Omental fat pad (tissue), 4 donors: ENCODE measurements around the gene FARSB. TPM values are rescaled to one million over a fixed set of nuclear protein-coding genes. Genes with fewer than 3 reads are reported as not detected.
"Not testable (repeated sequence)": the region's sequence is repeated elsewhere in the genome, so short reads cannot be mapped to it uniquely, and the experiment has no call there.

Experiments
- ATAC-seq: fragments of 150-250 bp; one replicate; pipeline ENCODE4 v1.9.1; 2016; ENCODE audit warnings: mild to moderate bottlenecking, moderate library complexity; ENCODE audit not compliant: low FRiP score
- DNase-seq: peaks from one replicate; pipeline ENCODE4 v3.0.0-alpha.2; 2019; ENCODE audit warnings: low spot score
- CTCF ChIP-seq, 3 donors: fragments of 450-650 bp; IDR thresholded peaks; one replicate each; pipeline ENCODE4 v1.5.1; 2016 to 2017; ENCODE audit warnings: antibody characterized with exemption in 3 of 3, mild to moderate bottlenecking in 3 of 3, moderate library complexity in 2 of 3
- total RNA-seq, 4 donors: library from RNA; depleted of rRNA; stranded (reverse); fragments of >200 nt; gene quantifications; one replicate each; pipeline ENCODE4 v1.1.0, GENCODE V29; 2016

The FARSB gene
- total RNA-seq, 4 donors from 2014 or later, result 11.8 to 18.4 (median 14.8) TPM

- no peak for ATAC-seq
- no peak for DNase-seq
- TF ChIP-seq CTCF (IDR thresholded peaks at IDR 0.05), result no peak
Observed at GRCh38 chr2:222693837-222694236, 37.9 kb upstream of the FARSB start.

- DNase-seq, ATAC-seq: not testable (repeated sequence)
Observed at GRCh38 chr2:222693413-222693812, 37.5 kb upstream of the FARSB start.

GRCh38 chr2:222690564-222691200 lies 34.8 kb upstream of the FARSB start:
- peak in 2 of 3 donors; percentile 5 to 42 for TF ChIP-seq CTCF (IDR thresholded peaks at IDR 0.05)
- ATAC-seq (peak; percentile 75), DNase-seq (peak; percentile 38)

- DNase-seq, result no peak
- ATAC-seq, result no peak
Observed at GRCh38 chr2:222689322-222689721, 33.4 kb upstream of the FARSB start.

GRCh38 chr2:222688917-222689316 lies 33.0 kb upstream of the FARSB start:
- DNase-seq, result no peak
- no peak for ATAC-seq
- TF ChIP-seq CTCF (IDR thresholded peaks at IDR 0.05), result no peak

More at GRCh38 chr2:222689322-222689721, 33.4 kb upstream of the FARSB start:
- no peak for TF ChIP-seq CTCF (IDR thresholded peaks at IDR 0.05)

GRCh38 chr2:222686086-222686750 lies 30.3 kb upstream of the FARSB start:
- ATAC-seq, result no peak
- TF ChIP-seq CTCF (IDR thresholded peaks at IDR 0.05), result no peak

GRCh38 chr2:222683805-222684204 lies 27.9 kb upstream of the FARSB start:
- ATAC-seq, result no peak
- no peak for DNase-seq
- TF ChIP-seq CTCF (IDR thresholded peaks at IDR 0.05), result no peak

More at GRCh38 chr2:222686086-222686750, 30.3 kb upstream of the FARSB start:
- no peak for DNase-seq
